Measurements from ENCODE around the gene C2orf72.

GRCh38 chr2:231051116-231051515 lies 13.8 kb downstream of the C2orf72 start:
- TF ChIP-seq CTCF (IDR thresholded peaks at IDR 0.05) (no peak), POLR2A (IDR thresholded peaks at IDR 0.05) (no peak)

Data from heart left ventricle (tissue), 13 donors.